Left renal cortex interstitium (tissue), 4 donors: ENCODE measurements around the gene ACOT7. TPM values are rescaled to one million over a fixed set of nuclear protein-coding genes. Genes with fewer than 3 reads are reported as not detected.

ENCODE experiments used
- DNase-seq, 4 donors: peaks; one replicate each; pipeline ENCODE4 v3.0.0-alpha.2; 2013; ENCODE audit warnings: low read depth in 4 of 4, low spot score in 2 of 4, missing footprints in 1 of 4
- polyA plus RNA-seq, 4 donors: library from polyadenylated mRNA; unstranded; fragments of 120-200 nt; gene quantifications; one replicate each; pipeline ENCODE4 v1.2.1, GENCODE V29; 2013; ENCODE audit not compliant: insufficient read length in 4 of 4

Gene ACOT7
- polyA plus RNA-seq, 4 donors, result 27.8 to 38.4 (median 33.3) TPM

DNA sequence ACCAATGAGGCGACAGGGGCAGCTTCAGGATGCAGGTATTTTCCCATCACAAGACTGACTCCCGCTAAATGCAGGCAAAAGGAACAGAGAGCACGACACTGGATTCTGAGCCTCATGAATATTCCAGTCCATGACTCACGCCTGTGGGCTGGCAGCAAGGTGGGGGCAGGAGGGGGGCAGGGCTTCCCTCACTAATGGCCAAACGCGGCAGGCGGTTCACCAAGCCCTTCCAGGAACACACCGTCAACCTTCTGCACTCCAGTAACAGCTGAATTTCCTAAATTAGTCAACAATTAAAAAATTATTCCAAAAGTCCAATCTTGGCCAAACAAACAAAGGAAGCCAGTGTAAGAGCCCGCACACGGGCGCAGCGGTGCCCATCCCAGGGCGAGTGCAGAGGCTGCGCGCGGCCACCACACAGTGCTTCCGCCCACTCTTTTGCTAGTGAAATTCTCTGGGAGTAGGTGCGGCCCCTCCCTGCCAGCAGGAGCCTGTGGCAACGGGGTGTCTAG, 120.1 kb downstream of the ACOT7 start:
- no peak for DNase-seq

DNA sequence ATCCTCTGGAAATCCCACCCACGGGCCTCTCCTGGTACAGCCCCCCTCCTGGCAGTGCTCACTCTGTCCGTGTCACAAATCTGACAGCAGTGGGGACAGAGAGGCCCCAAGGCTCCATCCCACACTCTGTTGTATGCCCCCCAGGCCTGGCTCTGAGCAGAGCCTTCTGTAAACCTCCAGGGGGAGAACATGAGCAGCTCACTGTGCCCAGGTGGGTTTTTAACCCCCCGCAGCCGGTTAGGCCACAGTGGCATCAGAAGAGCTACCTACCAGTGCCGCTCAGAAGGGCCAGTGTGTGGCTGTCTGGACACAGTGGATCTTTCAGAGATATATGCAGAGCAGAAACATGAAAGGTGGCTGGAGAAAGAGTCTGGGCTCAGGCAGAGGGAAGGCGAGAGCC, 120.7 kb downstream of the ACOT7 start:
- no peak for DNase-seq

DNA sequence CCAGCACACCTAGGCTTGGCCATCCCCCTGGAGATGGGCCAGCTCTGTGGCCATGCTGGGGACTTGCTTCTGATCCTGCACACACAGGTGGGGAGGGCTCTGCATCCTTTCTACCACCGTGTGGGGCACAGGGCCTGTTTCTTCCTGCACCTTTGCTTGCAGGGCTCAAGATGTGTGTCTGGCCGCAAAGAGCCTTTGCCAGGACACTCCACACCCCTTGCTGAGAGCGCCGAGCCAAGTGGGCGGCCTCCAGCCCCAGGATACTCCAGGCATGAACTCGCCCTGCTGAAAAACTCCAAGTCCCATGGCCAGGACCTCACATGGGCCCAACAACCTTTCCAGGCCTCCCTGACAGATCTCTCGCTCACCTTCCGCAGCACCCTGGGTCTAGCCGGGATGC, 121.1 kb downstream of the ACOT7 start:
- DNase-seq, result no peak

GRCh38 chr1:6271554-6271953, 122.0 kb downstream of the ACOT7 start:
- DNase-seq, result no peak

GRCh38 chr1:6271006-6271405, 122.6 kb downstream of the ACOT7 start:
- no peak for DNase-seq

DNA sequence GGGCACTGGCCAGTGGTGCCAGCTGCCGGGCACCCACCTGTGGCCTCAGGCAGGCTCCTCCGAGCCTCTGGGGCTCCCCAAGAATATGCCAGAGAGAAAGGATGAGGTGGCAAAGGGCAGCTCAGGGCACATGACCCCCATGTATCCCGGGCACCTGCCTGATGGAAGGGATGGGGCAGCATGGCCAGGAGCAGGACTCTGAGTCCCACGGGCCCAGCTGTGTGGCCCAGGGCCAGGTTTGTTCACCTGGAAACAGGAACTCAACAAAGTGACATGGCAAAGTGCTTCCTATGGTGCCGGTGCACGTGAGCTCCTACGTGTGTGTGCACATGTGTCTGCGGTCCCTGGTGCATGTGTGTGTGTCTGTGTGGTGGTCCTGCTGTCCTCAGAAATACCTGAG, 123.2 kb downstream of the ACOT7 start:
- no peak for DNase-seq

DNA sequence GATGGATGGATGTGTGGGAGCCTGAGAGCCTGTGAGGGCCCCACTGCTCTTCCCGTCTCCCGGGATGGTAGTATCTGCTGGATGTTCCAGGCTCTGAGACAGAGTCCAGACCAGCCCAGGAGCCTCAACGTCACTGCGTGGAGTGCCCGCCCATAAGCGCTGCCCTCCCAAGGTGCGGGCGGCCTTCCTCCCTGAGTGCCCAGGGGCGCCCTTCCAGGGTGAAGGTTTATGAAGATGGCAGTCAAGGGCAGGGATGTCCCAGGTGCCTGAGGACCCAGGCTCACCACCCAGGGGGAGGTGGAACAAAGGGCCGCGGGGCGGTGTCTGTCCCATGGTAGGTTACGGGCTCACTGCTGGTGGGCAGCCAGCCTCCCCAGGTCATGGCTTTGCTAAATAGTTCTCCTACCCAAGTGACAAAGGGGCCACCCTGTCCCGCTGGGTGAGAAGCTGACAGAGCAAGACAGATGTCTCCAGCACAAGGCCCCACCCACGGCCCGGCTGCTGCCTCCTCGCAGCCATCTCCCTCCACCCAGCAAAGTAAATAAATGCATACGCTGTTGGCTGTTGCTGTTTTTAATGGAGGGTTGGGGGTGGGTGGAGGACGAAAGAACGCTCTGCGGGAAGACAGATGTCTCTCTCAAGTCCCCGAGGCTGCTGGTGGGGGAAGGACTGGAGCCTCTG, 123.7 kb downstream of the ACOT7 start:
- DNase-seq, result no peak

GRCh38 chr1:6269296-6269695, 124.3 kb downstream of the ACOT7 start:
- no peak for DNase-seq

GRCh38 chr1:6268415-6268814, 125.2 kb downstream of the ACOT7 start:
- DNase-seq, result no peak

DNA sequence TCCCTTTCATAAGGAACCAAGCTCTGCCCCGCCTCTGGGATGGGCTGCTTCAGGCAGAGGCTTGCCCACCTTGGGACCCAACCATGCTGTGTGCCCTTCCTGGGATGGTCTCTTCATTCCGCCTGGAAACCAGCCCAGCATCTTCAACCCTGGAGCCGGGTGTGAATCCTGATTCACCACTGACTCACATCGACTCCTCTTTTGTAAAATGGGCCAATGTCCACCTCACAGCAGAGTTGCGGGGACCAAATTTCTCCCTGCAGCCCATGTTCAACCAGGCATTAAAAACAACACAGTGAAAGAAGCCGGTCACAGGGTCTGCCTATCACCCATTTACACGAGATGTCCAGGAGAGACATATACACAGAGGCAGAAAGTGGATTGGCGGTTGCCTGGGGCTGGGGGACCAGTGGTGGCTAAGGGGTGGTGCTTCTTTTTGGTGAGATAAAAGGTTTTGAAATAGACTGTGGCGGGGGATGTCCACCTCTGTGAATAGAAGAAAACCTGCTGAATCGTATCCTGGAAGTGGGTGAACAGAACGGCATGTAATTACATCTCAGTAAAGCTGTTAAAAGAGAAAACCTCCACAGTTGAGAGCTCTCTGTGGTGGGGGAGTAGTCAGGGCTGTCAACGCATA, 125.8 kb downstream of the ACOT7 start:
- no peak for DNase-seq

- no peak for DNase-seq
Observed at GRCh38 chr1:6266641-6267040, 126.9 kb downstream of the ACOT7 start.

DNA sequence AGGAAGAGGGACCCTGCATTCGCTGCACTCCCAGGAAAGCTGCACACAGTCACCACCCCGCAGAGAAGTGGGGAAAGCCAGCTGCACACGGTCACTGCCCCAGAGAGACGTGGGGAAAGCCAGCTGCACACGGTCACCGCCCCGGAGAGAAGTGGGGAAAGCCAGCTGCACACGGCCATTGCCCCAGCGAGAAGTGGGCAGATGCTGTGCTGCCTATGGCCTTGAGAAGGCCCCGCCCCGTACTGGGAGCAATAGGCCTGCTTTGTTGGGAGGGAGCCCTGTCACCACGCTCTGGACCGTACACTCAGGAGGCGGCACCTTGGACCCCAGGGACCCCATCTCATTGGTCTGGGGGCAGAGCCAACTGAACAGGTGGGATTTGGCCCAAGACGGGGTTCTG, 128.4 kb downstream of the ACOT7 start:
- DNase-seq, result no peak

GRCh38 chr1:6263716-6264115, 129.9 kb downstream of the ACOT7 start:
- DNase-seq, result no peak

DNA sequence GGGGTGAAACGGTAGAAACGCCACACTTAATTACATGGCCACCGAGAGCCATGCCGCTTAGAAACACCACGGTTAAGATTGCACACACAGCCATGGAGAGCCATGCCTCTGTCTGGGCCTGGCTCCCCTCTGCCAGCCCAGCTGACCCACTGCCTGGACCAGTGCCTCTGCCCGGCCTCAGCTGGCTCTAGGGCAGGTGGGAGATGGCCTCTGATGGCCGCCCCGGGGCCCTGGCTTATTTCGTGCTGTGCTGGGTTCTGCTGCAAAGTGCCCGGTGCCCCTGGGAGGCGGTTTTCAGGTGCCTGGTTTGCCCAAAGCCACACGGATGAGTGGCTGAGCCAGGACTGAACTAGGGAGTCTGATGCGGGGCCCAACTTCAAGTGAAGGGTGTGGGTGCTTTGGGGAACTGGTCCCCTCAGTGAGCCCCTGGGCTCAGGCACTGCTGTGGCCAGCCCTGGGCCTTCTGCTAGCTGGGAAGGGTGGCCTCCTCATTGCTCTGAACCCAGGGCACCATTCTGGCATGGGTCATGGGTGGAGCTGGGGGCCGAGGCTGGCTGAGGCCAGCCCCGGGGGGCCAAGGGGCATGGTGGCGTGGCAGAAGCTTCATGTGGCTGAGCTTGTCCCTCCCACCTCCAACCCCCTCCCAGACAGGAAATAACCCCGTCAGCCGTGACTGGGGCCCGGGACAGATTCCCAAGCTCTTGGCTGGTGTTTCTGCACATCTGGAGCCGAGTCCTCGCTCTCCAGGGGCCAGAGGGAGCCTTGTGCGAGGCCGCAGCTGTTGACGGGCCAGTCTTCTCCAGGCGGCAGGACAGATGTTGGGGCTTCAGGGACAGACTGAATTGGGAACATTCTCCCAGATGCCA, 130.8 kb downstream of the ACOT7 start:
- DNase-seq, result no peak

- DNase-seq, result no peak
Observed at GRCh38 chr1:6261615-6261995, 132.0 kb downstream of the ACOT7 start.

DNA sequence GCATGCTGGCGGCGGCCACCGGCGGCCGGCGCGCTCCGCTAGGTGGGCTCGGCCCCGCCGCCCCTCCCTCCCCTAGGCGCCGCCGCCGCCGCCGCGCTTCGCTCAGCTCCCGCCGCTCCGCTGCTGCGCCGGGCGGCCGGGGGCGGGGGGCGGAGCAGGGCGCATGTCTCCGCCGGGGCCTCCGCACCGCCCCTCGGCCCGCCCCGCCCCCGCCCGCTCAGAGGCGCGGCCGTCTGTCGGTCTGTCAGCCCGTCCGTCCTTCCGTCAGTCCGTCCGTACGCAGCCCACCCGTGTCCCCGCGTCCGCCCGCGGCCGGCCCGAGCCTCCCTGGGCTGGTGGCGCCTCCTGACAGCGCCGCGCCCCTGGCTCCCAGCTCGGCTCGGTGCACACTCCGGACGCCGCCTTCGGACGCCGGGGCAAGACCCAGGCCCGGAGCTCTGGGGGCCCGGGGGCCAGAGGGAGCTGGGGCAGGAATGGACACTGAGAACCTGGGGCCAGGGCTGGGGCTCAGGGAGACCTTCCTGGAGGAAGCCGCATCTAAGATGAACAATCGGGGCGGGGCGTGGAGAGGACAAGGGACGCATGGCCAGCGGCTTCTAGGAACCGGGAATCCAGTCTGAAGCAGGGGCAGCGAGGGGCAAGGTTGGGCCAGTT, 132.5 kb downstream of the ACOT7 start, which contains the start of gene GPR153:
Gene GPR153, minus strand, starts transcription at position 138 of the 654 bp plus-strand sequence. CDS start 6,193 bp downstream, outside the sequence.
- no peak for DNase-seq

DNA sequence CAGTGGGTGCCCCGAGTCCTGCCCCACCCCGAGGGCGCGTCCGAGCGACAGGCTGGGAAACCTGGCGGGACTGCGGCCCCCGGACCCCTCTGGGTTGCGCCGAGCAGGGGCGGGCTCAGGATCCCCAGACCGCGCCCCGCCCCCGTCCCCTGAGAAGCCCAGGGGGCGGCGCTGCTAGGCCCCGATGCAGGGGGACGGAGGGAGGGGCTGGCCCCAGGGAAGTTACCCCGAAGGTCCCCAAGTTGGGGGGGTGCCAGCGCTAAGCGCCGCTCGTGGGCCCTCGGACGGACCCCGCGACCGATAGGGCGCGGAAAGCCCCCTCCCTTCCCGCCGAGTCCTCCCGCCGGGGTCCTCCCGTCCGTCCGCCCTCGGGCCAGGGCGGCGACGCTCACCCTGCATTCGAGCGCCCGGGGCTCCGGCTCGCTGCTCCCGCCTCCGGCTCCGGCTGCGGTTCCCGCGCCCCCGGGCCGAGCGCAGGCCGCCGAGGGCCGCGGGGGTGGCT, 133.1 kb downstream of the ACOT7 start:
- no peak for DNase-seq

DNA sequence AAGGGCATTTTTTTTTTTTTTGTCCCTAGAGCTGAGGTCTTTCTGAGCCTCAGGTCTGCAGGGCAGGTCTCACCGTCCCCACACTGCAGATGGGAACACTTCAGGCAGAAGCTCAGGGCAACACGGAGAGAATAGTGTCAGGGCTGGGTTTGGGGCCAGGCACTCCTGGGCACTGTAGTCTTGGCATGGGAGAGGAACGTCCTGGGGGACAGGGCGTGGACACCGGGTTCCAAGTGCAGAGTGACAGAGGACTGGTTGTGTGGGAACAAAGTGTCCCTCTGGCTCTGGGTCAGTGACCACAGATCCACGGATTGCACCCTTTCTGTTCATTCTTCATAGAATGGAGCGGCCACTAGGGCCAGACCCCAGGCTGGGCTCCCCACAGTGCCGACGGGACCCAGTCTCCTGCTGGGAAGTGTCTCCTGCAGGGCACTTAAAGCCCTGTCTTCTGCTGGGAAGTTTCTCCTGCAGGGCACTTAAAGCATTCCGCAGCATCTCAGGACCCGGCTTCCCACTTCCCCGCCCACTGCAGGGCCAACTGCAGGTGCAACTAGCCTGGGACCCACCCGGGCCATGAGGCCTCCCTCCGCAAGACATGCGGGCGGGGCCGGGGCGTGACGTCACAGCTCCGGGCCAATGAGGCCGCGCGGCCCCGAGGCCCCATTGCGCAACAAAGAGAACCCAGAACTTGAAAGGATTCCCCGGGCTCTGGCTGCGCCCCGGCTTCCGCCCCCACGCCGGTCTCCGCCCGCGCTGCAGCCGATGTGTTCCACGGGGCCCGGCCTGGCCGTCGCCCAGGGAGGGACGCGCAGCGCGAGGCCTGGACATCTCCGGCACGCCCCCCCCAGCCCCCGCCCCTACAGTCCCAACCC, 133.8 kb downstream of the ACOT7 start:
- no peak for DNase-seq

DNA sequence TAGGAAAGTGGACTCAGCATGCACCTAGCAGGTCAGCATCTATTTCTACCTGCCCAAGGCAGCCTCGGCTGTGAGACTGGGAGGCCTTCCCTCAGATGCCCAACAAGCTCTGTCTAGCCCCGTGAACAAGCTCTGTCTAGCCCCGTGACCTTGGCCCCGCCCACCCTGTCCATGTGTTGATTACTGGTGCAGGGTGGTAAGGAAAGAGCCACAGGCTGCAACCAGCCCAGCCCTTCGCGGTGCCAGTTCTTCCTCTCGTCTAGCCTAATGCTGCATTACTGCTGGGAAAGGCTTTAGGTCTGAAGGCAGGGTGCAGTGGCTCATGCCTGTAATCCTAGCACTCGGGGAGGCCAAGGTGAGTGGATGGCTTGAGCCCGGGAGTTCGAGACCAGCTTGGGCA, 134.9 kb downstream of the ACOT7 start:
- DNase-seq, result no peak
